Stimulated activated naive CD8-positive, alpha-beta T cell treated with anti-CD3 and anti-CD28 coated beads, Interleukin-15, Interleukin-2, amounts not matched to agents 100 ng/mL and 50 ng/mL, for 24 hours (primary cell): ENCODE data around the gene SLCO4A1.

Experiments
- H3K27ac Mint-ChIP-seq: one replicate; pipeline ENCODE4 v1.8.0; 2021; ENCODE audit warnings: mild to moderate bottlenecking, mixed read lengths
- H3K27me3 Mint-ChIP-seq: one replicate; pipeline ENCODE4 v1.8.0; 2021; ENCODE audit warnings: mixed read lengths
- H3K36me3 Mint-ChIP-seq: one replicate; pipeline ENCODE4 v1.8.0; 2021; ENCODE audit warnings: low read depth, mixed read lengths
- H3K4me1 Mint-ChIP-seq: one replicate; pipeline ENCODE4 v1.8.0; 2021; ENCODE audit warnings: low read depth, mixed read lengths
- H3K4me3 Mint-ChIP-seq: one replicate; pipeline ENCODE4 v1.8.0; 2021; ENCODE audit warnings: mild to moderate bottlenecking, mixed read lengths
- H3K9me3 Mint-ChIP-seq: one replicate; pipeline ENCODE4 v1.8.0; 2021; ENCODE audit warnings: mixed read lengths

SLCO4A1 gene

GRCh38 chr20:62665826-62666735, 23.8 kb downstream of the SLCO4A1 start:
- Mint-ChIP-seq H3K4me3 (no peak overlapping the region), H3K27ac (no peak overlapping the region), H3K4me1 (no peaks in the 10 kb centered on the region), H3K9me3 (no peaks in the 10 kb centered on the region), H3K36me3 (peaks cover 33% of the 10 kb centered on the region), H3K27me3 (no peaks in the 10 kb centered on the region)

DNA sequence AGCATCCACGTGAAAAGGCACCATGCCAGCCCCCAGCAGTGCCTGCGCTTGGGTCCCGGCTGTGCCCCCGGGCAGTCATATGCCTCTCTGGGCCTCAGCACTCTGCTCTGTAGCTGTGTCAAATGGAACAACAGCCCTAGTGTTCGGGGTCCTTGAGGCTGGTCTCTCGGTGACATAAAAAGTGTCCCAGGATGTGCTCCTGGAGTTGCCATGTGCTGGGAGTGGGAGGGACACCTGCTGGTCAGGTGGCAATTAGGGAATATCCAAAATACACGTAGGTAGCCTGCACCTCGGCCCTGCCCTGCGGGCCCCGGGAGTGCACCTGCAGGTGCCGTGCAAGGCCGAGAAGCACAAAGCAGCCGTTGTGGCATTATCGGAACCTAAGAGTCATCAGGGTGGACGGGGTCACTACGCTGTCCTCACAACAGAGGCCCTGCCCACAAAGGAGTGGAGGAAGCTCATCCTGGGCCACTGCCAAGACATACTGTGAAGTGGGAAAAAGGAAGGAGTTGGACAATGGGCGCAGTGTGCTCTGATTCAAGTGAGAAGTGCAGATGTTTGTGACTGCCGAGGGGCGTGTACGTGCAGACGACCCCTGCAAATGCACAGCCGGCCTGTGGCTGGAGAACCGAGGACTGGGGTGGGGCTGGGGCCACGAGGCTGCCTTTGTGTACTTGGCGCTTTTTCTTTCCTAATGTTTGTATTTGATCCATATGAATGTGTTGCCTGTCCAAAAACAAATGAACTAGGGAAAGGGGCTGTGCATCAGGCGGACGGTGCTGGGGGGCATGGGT, 24.6 kb downstream of the SLCO4A1 start:
- no peaks in the 10 kb centered on the region for H3K27me3 Mint-ChIP-seq

GRCh38 chr20:62667530-62668440, 25.5 kb downstream of the SLCO4A1 start:
- H3K27ac Mint-ChIP-seq = no peak overlapping the region
- no peaks in the 10 kb centered on the region for H3K27me3 Mint-ChIP-seq
- no peak overlapping the region for H3K4me3 Mint-ChIP-seq
- H3K9me3 Mint-ChIP-seq = no peaks in the 10 kb centered on the region
- peaks cover 42% of the 10 kb centered on the region for H3K36me3 Mint-ChIP-seq
- H3K4me1 Mint-ChIP-seq = no peaks in the 10 kb centered on the region

More for the DNA sequence above, 24.6 kb downstream of the SLCO4A1 start:
- H3K27ac Mint-ChIP-seq = no peak overlapping the region
- H3K36me3 Mint-ChIP-seq = peaks cover 41% of the 10 kb centered on the region
- H3K4me3 Mint-ChIP-seq = no peak overlapping the region
- no peaks in the 10 kb centered on the region for H3K4me1 Mint-ChIP-seq
- no peaks in the 10 kb centered on the region for H3K9me3 Mint-ChIP-seq

DNA sequence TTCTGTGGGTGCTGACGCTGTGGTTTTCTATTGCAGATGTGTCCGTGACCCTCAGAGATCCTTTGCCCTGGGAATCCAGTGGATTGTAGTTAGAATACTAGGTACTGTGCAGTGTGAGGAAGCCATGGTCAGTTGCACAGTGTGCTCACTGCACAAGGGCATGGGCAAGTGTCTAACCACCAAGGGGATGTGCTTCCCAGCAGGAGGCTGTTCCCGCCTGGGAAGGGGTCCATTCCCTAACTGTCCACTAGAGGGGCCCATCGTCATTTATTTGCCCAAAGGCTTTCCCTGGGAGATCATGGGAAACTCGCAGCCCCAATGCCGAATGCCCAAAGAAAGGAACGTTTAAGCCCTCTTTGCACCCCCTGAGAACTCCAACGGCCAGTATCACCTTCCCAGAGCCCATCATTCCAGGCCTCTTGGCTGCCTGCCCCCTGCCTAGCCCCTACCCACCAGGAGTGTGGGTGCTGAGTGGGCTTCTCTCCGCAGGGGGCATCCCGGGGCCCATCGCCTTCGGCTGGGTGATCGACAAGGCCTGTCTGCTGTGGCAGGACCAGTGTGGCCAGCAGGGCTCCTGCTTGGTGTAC, 26.2 kb downstream of the SLCO4A1 start:
- no peak overlapping the region for H3K27ac Mint-ChIP-seq
- H3K9me3 Mint-ChIP-seq = no peaks in the 10 kb centered on the region
- peaks cover 37% of the 10 kb centered on the region for H3K36me3 Mint-ChIP-seq
- no peak overlapping the region for H3K4me3 Mint-ChIP-seq
- no peaks in the 10 kb centered on the region for H3K27me3 Mint-ChIP-seq
- H3K4me1 Mint-ChIP-seq = no peaks in the 10 kb centered on the region

DNA sequence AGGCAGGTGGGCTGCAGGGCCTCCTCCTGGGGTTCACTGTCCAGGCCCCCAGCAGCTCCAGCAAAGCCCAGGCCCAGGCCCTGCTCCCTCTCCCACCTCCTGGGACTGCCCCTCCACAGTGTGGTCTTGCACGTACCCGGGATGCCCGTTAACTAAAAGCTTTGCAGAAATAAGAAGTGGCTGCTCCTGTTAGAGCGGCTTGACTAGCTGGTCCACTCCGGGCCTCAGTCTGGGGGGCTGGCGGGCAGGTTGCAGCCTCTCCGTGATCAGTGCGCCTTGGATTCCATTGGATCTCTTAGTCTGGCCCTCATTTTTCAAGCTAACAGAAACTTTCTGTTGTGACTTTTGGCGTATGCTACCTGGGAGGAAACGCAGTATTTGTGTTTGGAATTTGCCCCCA, 26.9 kb downstream of the SLCO4A1 start:
- Mint-ChIP-seq H3K9me3 (no peaks in the 10 kb centered on the region), H3K4me1 (no peaks in the 10 kb centered on the region), H3K27ac (no peak overlapping the region), H3K27me3 (no peaks in the 10 kb centered on the region), H3K4me3 (no peak overlapping the region), H3K36me3 (peaks cover 37% of the 10 kb centered on the region)

DNA sequence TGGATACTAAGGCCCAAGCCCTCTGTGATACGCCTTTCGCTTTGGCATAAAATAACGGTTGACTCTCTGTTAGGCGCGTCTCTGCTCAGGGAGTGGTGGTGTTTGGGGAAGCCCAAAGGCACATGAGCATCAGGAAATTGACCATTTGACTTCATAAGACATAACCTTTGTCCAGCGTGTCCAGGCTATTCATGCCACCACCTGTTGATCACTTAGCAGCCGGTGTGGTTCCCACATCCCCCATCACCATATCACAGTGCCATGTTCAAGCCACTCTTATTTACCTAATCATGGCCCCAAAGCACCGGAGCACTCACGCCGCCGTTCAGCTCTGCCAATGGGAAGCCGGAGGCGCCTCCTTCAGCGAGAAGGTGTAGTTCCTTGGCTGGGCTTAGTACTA, 27.9 kb downstream of the SLCO4A1 start:
- Mint-ChIP-seq H3K27ac (no peak overlapping the region), H3K4me1 (no peaks in the 10 kb centered on the region), H3K9me3 (no peaks in the 10 kb centered on the region), H3K36me3 (peaks cover 37% of the 10 kb centered on the region), H3K27me3 (no peaks in the 10 kb centered on the region), H3K4me3 (no peak overlapping the region)

- H3K36me3 Mint-ChIP-seq = peaks cover 37% of the 10 kb centered on the region
- H3K4me1 Mint-ChIP-seq = no peaks in the 10 kb centered on the region
- H3K4me3 Mint-ChIP-seq = no peak overlapping the region
- no peaks in the 10 kb centered on the region for H3K9me3 Mint-ChIP-seq
- no peaks in the 10 kb centered on the region for H3K27me3 Mint-ChIP-seq
- H3K27ac Mint-ChIP-seq = no peak overlapping the region
Measured at GRCh38 chr20:62670998-62671397, 28.7 kb downstream of the SLCO4A1 start.

DNA sequence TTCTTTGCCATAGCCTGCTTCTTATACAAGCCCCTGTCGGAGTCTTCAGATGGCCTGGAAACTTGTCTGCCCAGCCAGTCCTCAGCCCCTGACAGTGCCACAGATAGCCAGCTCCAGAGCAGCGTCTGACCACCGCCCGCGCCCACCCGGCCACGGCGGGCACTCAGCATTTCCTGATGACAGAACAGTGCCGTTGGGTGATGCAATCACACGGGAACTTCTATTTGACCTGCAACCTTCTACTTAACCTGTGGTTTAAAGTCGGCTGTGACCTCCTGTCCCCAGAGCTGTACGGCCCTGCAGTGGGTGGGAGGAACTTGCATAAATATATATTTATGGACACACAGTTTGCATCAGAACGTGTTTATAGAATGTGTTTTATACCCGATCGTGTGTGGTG, 29.5 kb downstream of the SLCO4A1 start:
- H3K27me3 Mint-ChIP-seq = no peaks in the 10 kb centered on the region
- no peak overlapping the region for H3K4me3 Mint-ChIP-seq
- H3K9me3 Mint-ChIP-seq = no peaks in the 10 kb centered on the region
- H3K36me3 Mint-ChIP-seq = peaks cover 37% of the 10 kb centered on the region
- H3K4me1 Mint-ChIP-seq = no peaks in the 10 kb centered on the region
- no peak overlapping the region for H3K27ac Mint-ChIP-seq

- Mint-ChIP-seq H3K4me1 (no peaks in the 10 kb centered on the region), H3K4me3 (no peak overlapping the region), H3K27ac (no peak overlapping the region), H3K36me3 (peaks cover 19% of the 10 kb centered on the region), H3K27me3 (no peaks in the 10 kb centered on the region), H3K9me3 (no peaks in the 10 kb centered on the region)
Measured at GRCh38 chr20:62674370-62674769, 32.1 kb downstream of the SLCO4A1 start.

GRCh38 chr20:62675156-62675876, 33.0 kb downstream of the SLCO4A1 start:
- no peaks in the 10 kb centered on the region for H3K27me3 Mint-ChIP-seq
- H3K4me3 Mint-ChIP-seq = no peak overlapping the region
- H3K36me3 Mint-ChIP-seq = peaks cover 10% of the 10 kb centered on the region
- H3K9me3 Mint-ChIP-seq = no peaks in the 10 kb centered on the region
- no peak overlapping the region for H3K27ac Mint-ChIP-seq
- no peaks in the 10 kb centered on the region for H3K4me1 Mint-ChIP-seq

- peaks cover 10% of the 10 kb centered on the region for H3K36me3 Mint-ChIP-seq
- H3K4me1 Mint-ChIP-seq = no peaks in the 10 kb centered on the region
- H3K27me3 Mint-ChIP-seq = no peaks in the 10 kb centered on the region
- no peak overlapping the region for H3K27ac Mint-ChIP-seq
- no peak overlapping the region for H3K4me3 Mint-ChIP-seq
- no peaks in the 10 kb centered on the region for H3K9me3 Mint-ChIP-seq
Measured at GRCh38 chr20:62675877-62676260, 33.6 kb downstream of the SLCO4A1 start.

DNA sequence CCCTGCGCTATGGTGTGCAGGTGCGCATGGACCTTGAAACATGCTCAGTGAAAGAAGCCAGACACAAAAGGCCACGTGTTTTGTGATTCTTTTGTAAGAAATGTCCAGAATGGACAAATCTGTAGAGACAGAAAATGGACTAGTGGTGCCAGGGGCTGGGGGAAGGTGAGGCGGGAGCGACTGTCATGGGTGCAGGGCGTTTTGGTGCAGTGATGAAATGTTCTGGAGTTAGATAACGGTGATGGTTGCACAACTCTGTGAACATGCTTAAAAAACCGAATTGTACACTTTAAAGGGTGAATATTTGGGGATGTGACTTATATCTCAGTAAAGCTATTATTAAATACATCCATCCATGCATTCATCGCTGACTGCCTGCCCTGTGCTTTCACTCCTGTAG, 34.7 kb downstream of the SLCO4A1 start:
- no peak overlapping the region for H3K27ac Mint-ChIP-seq

GRCh38 chr20:62677678-62678077, 35.4 kb downstream of the SLCO4A1 start:
- no peak overlapping the region for H3K27ac Mint-ChIP-seq
- H3K36me3 Mint-ChIP-seq = no peaks in the 10 kb centered on the region
- no peaks in the 10 kb centered on the region for H3K27me3 Mint-ChIP-seq
- no peak overlapping the region for H3K4me3 Mint-ChIP-seq
- H3K4me1 Mint-ChIP-seq = no peaks in the 10 kb centered on the region
- no peaks in the 10 kb centered on the region for H3K9me3 Mint-ChIP-seq

More for the DNA sequence above, 34.7 kb downstream of the SLCO4A1 start:
- H3K4me1 Mint-ChIP-seq = no peaks in the 10 kb centered on the region
- H3K4me3 Mint-ChIP-seq = no peak overlapping the region
- no peaks in the 10 kb centered on the region for H3K27me3 Mint-ChIP-seq
- H3K36me3 Mint-ChIP-seq = peaks cover under 1% of the 10 kb centered on the region
- no peaks in the 10 kb centered on the region for H3K9me3 Mint-ChIP-seq

- no peaks in the 10 kb centered on the region for H3K4me1 Mint-ChIP-seq
Measured at GRCh38 chr20:62678553-62678952, 36.2 kb downstream of the SLCO4A1 start.

More at GRCh38 chr20:62678553-62678952, 36.2 kb downstream of the SLCO4A1 start:
- Mint-ChIP-seq H3K4me3 (no peak overlapping the region), H3K27ac (no peak overlapping the region), H3K27me3 (no peaks in the 10 kb centered on the region), H3K36me3 (no peaks in the 10 kb centered on the region), H3K9me3 (no peaks in the 10 kb centered on the region)
